Measurements from ENCODE around the gene WBP1.

- no peak for TF ChIP-seq POLR2A (IDR thresholded peaks at IDR 0.05; ENCODE audit: low read length)
- no peak for TF ChIP-seq GATA1 (IDR thresholded peaks at IDR 0.05; ENCODE audit: low read depth, low read length)
These were observed 39.7 kb downstream of the WBP1 start for GRCh38 chr2:74497777-74498499.

Data from erythroblast (primary cell).